GM18505 (cell line): ENCODE results near the gene AP1S1.
"Not testable (repeated sequence)": the region's sequence is repeated elsewhere in the genome, so short reads cannot be mapped to it uniquely, and the experiment has no call there.

Experiments
- ATAC-seq: cut with Tn5 transposase; IDR thresholded peaks from one replicate; pipeline ENCODE4 v1.9.1; 2021; ENCODE audit not compliant: unreplicated experiment
- POLR2A ChIP-seq: IDR thresholded peaks from 4 replicates; pipeline ENCODE4 v1.6.1; 2011; ENCODE audit warnings: borderline replicate concordance; ENCODE audit not compliant: insufficient read depth, insufficient read length; ENCODE audit errors: extremely low read depth

Gene AP1S1

DNA sequence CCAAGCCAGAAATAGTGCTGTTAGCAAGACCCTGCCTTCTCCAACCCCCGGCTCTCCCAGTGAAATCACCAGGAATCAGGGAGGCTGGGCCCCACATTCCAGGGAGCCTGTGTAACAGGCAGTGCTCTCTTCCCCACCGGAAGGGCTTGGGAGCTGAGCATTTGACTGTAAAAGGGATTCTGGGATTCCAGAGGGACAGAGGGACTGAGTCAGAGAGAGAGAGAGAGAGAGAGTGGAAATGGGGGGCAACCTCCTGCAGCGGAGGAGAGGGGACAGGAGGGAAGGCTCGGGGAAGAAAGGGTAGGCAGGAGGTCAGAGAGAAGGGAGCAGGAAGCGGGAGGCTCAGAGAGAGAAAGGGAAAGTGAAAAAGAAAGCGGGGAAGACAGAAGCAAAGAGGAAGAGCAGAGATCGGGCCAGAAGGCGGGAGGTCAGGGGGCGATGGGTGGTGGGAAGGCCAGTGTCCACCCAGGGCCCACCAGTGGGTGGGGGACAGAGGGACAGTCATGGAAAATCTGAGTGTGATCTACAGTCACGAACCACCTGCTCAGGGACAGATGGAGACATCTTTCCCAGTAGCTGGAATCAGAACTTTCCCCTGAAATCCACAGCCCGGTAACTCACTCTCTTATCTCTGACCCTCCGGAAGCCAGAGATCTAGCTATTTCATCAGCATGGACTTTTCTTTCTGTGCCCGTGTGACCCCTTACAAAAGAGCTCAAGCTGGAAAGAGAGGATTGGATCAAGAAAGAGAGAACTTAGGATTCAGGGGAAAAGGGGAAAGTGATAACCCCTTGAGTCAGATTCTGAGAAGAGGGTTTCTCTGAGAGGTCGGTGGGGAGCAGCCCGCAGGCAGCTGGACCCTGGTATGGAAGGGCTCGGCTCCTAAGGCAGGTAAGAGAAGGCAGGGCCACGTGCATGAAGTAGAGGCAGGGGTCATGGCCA is 32.0 kb upstream of the AP1S1 start:
- TF ChIP-seq POLR2A = peak; percentile 51
- ATAC-seq = no peak

DNA sequence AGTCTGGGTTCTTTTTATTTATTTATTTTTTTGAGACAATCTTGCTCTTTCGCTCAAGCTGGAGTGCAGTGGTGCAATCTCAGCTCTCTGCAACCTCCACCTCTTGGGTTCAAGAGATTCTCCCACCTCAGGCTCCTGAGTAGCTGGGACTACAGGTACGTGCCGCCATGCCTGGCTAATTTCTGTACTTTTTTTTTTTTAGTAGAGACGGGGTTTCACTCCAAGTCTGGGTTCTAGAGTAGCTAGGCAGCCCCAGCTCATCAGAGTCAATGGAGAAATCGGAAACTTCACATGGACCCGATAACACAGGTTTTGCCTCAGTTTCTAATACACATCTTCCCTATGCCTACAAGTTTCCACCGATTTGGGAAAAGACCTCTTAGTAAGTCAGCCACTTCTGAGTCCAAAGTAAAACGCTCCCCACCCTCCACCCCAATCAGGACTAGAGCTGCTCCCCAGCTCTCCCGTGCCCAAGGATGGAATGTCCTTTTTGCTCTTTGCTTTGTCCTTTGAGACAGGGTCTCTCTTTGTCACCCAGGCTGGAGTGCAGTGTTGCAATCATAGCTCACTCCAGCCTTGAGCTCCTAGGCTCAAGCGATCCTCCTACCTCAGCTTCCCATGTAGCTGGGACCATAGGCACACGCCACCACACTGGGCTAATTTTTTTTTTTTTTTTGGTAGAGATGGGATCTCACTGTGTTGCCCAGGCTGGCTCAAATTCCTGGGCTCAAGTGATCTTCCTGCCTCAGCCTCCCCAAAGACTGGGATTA is 31.2 kb upstream of the AP1S1 start:
- ATAC-seq = no peak
- TF ChIP-seq POLR2A = no peak

DNA sequence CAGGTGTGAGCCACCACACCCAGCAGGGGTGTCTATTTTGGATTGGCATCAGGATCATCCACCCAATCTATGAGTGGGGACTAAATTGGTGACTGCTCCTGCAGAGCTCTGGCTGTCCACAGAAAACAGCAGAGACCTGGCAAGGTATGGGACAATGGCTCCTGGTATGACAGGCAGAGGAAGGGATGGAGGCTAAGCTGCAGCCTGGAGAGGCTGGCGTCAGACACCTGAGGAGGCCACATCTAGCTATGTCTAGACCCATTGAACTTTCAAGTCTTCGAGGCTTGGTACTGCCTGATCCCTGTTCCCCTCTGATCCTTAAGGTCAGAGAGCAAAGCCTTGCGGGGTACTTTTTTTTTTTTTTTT is 30.6 kb upstream of the AP1S1 start:
- no peak for ATAC-seq
- no peak for TF ChIP-seq POLR2A

DNA sequence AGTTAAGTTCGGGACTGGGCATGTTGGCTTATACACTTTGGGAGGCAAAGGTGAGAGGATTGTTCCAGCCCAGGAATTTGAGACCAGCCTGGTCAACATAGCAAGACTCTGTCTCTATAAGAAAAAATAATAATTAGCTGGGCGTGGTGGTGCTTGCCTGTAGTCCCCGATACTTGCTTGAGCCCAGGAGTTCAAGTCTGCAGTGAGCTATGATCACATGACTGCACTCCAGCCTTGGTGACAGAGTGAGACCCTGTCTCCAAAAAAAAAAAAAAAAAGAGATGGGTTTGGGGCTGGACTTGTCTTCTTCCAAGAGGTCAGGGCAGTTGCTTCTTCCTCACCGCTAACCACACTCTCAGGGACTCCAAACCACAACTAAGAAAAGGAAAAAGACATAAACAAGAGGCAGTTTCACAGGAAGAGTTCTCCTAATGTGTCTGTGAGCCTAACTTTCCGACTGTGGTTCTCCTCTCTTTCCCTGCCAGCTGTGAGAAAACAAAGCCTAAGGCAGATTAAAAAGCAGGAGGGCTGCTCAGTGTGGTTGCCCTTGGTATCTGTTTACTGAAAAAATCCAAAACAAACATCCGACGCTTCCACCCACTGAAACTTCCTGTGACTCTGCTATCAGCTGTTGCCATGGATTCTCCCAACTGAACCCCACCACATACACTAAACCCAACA is 29.8 kb upstream of the AP1S1 start:
- ATAC-seq = no peak
- TF ChIP-seq POLR2A = no peak

DNA sequence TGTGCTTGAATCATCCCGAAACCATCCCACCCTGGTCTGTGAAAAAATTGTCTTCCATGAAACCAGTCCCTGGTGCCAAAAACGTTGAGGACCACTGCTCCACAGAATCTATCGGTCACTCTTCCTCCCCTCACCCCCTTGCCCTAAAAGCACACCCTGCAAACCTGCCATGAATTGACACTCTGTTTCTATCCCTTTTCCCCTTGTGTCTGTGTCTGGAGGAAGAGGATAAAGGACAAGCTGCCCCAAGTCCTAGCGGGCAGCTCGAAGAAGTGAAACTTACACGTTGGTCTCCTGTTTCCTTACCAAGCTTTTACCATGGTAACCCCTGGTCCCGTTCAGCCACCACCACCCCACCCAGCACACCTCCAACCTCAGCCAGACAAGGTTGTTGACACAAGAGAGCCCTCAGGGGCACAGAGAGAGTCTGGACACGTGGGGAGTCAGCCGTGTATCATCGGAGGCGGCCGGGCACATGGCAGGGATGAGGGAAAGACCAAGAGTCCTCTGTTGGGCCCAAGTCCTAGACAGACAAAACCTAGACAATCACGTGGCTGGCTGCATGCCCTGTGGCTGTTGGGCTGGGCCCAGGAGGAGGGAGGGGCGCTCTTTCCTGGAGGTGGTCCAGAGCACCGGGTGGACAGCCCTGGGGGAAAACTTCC is 28.2 kb upstream of the AP1S1 start:
- peak; percentile 42 for ATAC-seq
- no peak for TF ChIP-seq POLR2A

DNA sequence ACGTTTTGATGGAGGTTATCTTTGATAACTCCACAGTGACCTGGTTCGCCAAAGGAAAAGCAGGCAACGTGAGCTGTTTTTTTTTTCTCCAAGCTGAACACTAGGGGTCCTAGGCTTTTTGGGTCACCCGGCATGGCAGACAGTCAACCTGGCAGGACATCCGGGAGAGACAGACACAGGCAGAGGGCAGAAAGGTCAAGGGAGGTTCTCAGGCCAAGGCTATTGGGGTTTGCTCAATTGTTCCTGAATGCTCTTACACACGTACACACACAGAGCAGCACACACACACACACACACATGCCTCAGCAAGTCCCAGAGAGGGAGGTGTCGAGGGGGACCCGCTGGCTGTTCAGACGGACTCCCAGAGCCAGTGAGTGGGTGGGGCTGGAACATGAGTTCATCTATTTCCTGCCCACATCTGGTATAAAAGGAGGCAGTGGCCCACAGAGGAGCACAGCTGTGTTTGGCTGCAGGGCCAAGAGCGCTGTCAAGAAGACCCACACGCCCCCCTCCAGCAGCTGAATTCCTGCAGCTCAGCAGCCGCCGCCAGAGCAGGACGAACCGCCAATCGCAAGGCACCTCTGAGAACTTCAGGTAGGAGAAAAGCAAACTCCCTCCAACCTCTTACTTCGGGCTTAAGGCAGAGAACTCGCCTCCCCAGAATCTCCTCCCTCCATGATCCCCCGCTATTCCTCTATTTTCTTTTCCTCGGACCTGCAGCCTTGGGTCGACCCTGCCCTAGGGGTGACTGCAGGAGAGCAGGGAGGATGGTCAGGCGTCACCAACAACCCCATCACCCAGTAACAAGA is 27.4 kb upstream of the AP1S1 start, which contains the start of gene SERPINE1:
Gene SERPINE1, plus strand, starts transcription at position 454 of the 809 bp plus-strand sequence. CDS start 1,290 bp downstream, outside the sequence.
- ATAC-seq = peak; percentile 51
- no peak for TF ChIP-seq POLR2A

DNA sequence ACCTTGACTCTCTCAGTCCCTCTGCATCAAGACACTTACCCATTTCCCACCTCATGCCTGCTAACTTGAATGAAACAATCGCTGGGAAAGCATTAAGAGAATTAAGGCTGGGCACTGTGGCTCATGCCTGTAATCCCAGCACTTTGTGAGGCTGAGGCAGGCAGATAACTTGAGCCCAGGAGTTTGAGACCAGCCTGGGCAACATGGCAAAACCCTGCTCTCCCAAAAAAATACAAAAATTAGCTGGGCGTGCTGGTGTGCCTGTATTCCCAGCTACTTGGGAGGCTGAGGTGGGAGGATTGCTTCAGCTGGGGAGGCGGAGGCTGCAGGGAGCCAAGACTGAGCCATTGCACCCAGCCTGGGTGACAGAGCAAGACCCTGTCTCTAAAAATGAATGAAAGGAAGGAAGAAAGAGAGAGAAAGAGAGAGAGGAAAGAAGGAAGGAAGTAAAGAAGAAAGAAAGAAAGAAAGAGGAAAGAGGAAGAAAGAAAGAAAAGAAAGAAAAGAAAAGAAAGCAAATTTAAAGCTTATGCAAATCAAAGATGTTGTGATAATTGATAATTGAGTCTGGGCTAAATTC is 26.7 kb upstream of the AP1S1 start:
- ATAC-seq = no peak
- TF ChIP-seq POLR2A = no peak

DNA sequence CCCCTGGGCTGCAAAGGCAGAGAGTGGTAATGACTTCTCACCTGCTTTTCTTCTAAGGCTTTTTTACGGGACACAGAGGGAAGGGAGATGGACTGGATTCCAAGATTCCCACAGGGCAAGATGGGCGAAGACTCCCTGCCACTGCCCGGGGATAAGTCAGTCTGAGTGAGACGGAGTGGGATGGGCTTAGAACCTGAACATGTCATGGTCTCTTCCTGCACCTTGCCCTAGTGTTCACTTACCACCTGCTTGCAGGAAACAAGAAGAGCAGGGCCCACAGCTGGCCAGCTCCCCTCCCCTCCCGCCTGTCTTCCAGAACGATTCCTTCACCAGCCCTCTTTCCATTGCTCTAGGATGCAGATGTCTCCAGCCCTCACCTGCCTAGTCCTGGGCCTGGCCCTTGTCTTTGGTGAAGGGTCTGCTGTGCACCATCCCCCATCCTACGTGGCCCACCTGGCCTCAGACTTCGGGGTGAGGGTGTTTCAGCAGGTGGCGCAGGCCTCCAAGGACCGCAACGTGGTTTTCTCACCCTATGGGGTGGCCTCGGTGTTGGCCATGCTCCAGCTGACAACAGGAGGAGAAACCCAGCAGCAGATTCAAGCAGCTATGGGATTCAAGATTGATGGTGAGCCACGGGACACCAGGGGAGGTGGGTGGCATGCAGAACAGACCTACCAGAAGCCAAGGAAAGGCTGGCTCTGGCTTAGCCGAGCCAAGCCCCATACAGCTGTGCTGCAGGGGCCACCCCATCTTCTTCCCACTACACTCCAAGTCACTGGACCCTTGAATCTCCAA is 26.0 kb upstream of the AP1S1 start:
- no peak for ATAC-seq
- no peak for TF ChIP-seq POLR2A

DNA sequence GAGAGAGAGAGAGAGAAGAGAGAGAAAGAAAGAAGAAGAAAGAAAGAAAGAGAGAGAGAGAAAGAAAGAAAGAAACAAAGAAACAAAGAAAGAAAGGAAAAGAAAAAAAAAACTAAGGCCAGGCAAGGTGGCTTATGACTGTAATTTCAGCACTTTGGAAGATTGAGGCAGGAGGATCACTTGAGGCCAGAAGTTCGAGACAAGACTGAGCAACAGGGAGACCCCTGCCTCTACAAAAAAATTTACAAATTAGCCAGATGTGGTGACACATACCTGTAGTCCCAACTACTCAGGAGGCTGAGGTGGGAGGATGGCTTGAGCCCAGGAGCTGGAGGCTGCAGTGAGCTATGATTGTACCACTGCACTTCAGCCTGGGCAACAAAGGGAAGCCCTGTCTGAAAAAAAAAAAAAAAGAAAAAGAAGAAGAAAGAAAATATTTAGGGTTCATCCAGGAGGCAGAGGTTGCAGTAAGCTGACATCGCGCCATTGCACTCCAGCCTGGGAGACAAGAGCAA is 24.6 kb upstream of the AP1S1 start:
- no peak for ATAC-seq
- TF ChIP-seq POLR2A = no peak

DNA sequence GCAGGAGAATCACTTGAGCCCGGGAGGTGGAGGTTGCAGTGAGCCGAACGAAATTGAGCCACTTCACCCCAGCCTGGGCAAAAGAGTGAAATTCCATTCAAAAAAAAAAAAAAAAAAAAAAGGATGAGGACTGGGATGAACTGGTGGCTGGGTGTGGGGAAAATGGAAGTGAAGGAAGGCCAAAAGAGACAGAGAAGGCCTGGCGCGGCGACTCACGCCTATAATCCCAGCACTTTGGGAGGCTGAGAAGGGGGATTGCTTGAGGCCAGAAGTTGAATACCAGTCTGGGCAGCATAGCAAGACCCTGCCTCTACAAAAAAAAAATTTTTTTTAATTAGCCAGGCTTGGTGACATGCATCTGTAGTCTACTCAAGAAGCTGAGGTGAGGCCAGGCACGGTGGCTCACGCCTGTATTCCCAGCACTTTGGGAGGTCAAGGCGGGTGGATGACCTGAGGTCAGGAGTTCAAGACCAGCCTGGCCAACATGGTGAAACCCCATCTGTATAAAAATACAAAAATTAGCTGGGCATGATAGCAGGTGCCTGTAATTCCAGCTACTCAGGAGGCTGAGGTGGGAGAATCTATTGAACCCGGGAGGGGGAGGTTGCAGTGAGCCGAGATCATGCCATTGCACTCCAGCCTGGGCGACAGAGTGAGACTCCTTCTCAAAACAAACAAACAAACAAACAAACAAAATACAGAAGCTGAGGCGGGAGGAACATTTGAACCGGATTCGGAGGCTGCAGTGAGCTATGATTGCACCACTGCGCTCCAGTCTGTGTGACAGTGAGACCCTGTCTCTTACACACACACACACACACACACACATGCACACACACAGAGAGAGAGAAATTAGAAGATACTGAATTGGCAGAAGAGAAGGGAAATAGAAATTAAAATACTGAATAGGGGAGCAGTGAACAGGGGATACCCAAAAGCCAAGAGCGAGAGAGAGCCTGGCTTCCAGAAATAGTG is 21.4 kb upstream of the AP1S1 start:
- ATAC-seq = not testable (repeated sequence)
